Epithelial cell of prostate (primary cell): ENCODE results near the gene B3GAT1.
"Not testable (repeated sequence)": the region's sequence is repeated elsewhere in the genome, so short reads cannot be mapped to it uniquely, and the experiment has no call there.

Experiments used
- DNase-seq: peaks from one replicate; pipeline ENCODE4 v3.0.0-alpha.2; 2011; ENCODE audit warnings: low read depth, low spot score
- H3K27ac ChIP-seq: fragments of 450-650 bp; 2 replicates; pipeline ENCODE4 v1.5.1; 2017; ENCODE audit warnings: mild to moderate bottlenecking

The B3GAT1 gene

DNA sequence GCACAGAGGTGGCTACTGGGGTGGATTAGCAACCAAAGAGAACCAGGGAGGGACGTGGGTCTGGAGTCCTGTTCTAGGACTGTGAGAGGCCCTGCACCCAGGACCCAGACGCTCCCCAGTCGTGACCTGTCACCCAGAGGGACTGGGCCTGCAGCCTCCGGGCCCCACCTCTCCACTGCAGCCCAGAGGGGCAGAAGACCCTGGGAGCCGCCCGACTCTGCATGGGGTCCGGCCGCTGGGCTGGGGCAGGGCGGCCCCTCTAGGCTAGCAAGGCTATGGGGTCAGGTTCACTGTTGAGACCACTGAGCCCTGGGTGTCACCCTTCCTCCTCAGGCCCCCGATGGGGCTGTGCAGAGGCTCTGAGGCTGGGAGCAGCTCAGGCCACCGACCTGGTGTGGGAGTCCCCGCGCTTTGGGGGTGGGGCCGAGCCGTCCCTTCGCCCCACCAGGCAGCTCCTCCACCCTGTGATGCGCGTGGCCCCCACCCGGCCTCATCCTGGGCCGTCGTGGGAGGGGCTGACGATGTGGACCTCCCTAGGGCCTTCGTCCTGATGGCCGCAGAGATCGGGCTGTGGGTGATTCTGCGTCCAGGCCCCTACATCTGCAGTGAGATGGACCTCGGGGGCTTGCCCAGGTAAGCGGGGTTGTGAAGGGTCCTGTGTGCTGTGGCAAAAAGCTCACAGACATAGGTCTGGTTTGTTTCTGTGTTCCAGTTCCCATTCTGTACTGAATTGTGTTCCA lies 67.4 kb downstream of the B3GAT1 start:
- not testable (repeated sequence) for DNase-seq, H3K27ac ChIP-seq

DNA sequence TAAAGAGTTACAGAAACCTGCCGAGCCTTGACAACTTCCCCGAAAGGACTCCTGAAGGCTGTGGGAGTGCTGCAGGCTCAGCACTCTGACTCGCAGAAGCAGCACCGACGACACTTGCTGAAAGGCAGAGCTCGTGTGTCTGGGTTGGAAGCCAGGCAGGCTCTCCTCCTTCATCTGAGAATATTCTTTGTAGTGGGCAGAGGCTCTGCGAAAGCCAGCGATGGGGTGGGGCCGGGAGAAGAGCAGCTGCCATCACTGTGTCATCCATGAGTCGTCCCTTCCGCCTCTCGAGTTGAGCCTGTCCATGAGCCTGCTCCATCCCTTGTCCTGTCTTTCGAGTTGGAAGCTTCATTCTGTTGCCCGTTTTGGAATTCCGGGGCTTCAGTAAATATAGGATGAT lies 68.4 kb downstream of the B3GAT1 start:
- no peak for DNase-seq
- no peak overlapping the region for H3K27ac ChIP-seq

DNA sequence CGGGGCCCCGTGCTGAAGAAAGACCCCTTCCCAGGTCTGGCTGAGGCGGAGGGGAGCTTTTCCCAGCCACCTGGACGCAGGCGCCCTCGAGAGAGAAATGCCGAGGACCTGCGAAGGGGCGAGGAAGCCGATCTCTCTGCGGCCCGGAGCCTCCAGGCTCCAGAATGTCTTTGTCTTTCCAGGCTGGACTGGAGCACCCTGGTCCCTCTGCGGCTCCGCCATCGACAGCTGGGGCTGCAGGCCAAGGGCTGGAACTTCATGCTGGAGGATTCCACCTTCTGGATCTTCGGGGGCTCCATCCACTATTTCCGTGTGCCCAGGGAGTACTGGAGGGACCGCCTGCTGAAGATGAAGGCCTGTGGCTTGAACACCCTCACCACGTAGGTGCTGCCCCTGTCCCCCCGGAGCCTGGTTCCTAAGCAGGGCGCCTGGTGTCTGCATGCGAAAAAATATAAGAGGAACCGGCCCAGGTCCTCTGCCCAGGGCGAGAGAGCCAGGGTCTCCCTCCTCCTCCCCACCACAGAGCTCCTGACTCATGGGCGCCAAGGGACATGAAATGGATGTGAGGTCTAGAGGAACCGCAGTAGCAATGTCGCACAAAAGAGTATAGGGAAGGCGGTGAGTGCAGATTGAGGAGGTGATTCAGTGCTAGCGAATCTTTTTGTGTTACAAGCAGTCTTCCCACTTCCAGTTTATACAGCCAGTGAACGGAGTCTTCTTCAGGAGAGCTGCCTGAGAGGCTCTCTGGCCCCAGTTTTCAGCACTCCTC lies 69.3 kb downstream of the B3GAT1 start:
- H3K27ac ChIP-seq, result no peak overlapping the region
- DNase-seq, result no peak

DNA sequence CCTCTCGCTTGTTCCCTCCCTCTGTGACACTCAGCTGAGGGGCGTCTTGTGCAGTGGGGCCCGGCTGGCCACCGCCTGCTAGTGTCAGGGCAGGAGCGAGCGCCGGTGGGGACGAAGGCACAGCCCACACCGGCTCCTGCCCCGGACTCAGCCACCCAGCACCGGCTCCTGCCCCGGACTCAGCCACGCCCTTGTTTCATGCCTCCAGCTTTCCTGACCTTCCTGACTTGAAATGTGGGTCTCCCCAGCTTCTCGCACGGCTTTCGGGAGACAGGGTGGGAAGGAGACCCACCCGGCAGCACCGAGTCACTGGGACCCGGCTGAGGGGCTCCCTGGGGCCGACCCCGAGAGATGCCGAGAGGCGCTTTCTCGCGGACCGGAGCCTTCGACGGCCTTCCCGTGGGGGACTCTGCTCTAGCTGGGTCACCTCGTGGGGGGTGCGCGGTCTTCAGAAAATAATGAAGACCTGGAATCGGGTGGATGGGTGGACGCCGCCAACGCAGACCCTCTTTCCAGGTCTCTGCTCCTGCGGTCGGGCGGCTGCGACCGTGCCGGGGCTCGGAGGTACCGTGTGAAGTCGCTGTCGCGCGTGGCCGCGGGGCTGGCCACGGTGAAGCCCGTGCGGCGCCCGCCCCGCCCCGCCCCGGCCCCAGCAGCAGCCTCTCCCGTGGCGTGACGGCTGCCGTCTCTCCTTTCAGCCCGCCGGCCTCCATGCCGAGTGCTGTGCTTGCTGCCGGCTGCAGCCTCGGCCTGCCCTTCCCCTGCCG lies 70.1 kb downstream of the B3GAT1 start:
- DNase-seq, result no peak
- H3K27ac ChIP-seq, result no peak overlapping the region

DNA sequence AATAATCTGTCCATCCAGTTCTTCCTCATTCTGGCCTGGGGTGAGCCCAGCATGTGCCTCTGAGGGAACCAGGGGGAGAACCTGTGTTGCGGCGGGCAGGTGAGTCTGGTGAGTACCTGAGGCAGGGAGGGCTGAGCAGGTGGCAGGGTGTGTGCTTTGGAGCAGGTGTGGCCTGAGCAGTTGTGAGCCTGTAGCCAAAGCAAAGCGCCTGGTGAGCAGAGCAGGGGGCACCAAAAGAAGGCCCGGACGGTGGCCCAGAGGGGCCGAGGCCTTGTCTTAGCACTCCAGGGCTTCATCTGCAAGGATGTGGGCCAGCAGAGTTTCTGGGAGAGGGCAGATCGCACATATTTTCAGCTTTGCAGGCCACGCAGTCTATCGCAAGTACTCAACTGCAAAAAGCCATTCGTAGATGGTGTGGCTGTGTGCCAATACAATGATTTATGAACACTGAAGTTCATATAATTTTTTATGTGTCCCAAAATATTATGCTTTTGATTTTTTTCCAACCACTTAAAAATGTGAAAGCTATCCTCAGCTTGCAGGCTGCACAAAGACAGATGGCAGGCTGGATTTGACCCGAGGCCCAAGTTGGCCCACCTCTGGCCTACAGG lies 71.6 kb downstream of the B3GAT1 start:
- no peak overlapping the region for H3K27ac ChIP-seq
- no peak for DNase-seq

DNA sequence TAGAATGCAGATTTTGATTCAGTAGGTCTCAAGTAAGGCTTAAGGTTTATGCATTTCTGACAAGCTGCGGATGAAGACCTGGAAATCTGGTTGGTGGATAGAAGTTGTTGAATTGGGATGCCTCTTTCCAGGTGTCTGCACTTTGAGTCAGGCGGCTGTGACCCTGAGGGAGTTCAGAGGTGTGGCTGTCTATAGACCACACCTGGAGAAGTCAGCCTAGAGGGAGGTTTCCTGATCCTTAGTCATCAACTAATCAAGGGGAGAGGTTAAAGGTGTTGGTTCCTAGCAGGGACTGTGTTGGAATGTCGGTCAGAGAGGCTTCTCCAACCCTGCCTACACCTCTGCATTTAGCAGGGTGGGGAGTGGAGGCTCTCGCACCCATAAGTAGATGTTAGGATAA lies 72.3 kb downstream of the B3GAT1 start:
- DNase-seq, result no peak

DNA sequence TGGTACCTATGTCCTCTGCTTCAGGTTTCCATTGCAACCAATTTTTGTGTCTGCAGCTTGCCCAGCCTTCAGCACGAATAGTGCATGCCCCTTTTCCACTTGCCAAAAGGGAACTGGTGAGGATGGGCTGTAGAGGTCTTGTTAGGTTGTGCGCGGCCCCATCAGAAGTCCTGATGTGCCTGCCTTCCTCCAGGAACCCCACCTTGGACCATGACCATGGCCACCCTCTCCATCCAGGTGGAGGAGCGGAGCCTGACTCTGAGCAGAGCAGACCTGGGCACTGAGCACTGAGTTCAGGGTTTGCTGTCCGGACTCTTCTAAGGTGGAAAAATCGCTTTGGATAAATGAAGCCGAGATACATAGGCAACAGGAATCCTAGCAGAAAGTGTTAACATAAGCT lies 73.4 kb downstream of the B3GAT1 start:
- no peak for DNase-seq
- no peak overlapping the region for H3K27ac ChIP-seq

More for the DNA sequence above, 72.3 kb downstream of the B3GAT1 start:
- H3K27ac ChIP-seq, result no peak overlapping the region

DNA sequence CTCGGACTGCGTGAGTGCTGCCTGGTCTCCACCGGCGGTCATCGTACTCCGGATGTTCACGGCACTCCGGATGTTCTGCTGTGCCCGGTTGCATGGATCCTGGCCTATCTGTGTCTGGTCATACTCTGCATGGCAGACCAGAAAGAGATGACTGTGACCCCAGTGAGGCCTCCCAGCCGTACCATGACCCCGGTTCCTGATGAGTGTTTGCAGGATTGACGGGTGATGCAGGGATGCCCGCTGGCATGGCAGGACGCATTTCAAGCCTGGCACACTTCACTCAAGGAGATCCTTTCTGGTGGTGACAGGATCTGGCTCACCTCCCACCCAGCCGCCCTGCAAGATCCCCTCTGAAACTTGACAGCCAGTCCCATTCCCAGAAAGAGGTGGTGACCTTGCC lies 74.0 kb downstream of the B3GAT1 start:
- no peak overlapping the region for H3K27ac ChIP-seq
- no peak for DNase-seq

DNA sequence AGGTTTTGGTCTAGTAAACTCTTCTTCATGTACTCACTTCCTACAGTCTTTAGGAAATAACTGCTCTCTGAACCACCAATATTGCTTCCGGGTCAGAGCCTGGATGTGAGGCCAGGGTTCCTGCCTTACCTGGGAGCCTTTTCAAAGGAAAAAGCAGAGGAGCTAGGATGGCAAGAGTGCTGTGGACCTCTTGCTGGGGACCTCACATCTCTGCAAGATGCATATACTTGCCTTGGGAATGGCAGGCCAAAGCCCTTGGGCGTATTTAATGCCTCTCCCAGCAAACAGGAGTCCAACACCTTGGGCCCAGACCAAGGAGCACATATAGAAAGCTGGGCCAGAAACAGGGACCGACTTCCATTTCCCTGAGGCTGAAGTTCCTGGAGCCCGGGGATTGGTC lies 75.0 kb downstream of the B3GAT1 start:
- H3K27ac ChIP-seq, result no peak overlapping the region
- DNase-seq, result no peak

DNA sequence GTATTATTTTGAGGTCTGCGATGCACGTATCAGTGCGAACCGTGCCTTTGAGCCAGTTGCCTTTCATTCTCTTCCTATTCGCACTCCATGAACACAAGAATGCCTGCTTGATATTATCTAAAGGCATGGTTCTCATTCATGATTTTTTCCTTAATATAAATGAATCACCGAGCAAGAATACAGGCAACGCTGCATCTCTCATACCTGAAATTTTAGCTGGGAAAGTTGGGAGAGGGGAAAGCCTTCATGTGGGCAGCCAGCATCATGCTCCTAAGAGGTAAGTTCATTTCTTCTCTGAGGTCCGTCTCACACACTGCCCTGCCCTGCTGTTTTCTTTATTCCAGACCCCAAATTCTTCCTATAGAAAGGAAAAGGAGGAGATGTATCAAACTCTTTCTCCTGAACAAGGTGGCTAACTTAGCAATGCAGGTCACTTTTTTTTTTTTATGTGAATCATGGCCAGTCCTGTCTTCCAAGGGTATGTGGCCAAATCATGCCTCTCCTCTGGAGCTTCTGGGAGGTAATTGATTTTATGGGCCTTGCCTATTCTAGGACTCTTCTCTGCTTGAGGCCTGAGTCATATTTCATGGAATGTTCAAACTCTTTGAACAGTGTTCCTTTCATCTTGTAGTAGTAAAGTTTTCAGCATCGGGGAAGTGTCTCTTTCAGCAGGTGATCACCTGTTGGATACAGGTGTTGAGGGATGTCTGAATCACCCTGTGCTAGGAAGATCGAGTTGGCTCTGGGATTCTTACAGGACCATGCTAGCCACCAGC lies 77.1 kb downstream of the B3GAT1 start:
- no peak overlapping the region for H3K27ac ChIP-seq
- no peak for DNase-seq

DNA sequence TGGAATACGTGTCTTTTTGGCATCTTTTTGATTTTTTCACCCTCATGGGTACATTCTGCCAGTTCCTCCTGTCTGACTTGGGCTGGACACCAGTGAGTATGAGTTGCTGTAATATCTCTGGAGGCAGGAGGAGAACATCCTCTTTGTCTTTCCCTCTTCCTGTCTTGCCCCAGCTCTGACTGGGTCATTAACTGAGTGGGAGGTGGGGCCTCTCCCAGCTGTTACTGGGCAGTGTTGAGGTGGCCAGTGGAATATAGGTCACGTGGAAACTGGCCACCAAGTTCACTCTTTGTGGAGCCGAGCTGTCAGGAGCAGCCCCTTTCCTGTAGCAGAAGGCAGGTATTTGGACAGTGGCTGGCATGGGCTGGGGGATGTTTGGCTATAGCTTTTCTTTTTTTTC lies 78.1 kb downstream of the B3GAT1 start:
- H3K27ac ChIP-seq, result no peak overlapping the region
- no peak for DNase-seq

DNA sequence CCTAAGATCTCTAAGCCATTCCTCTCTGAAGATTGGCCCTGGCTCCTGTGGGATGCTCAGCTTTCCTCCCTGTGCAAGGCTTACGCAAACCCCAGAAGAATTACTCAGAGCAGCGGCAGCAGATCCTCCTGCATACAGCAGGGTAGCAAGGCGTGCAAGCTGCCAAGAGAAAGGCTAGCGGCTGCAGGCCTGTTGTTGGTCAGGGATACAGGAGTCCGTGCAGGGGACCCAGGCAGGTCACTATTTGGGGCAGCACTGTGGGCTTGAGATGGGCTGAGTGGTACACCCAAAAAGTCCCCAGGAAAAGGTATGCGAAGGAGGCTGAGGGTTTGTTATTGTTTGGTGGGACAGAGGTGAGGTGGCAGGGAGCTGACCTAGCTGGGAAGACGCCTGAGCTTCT lies 78.7 kb downstream of the B3GAT1 start:
- DNase-seq, result no peak

DNA sequence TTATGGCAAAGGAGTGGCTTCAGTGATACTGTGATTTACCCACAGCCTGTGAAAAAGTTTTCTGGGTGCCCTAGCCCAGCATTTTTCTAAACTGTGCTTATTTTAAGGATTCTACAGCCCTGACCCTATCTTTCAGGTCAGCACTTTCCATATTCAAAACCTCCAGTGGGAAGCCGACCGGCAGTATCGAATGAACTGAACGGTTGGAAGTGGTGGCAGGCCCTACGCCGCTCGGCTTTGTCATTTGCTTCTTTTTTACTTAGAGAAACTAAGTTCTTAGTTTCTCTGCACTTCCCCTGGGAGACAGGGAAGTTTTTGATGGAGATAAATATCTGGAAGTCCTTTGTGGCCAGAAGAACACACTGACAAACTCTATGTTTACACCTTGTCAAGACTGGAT lies 79.3 kb downstream of the B3GAT1 start:
- DNase-seq, result no peak

More for the DNA sequence above, 78.7 kb downstream of the B3GAT1 start:
- H3K27ac ChIP-seq, result no peak overlapping the region

DNA sequence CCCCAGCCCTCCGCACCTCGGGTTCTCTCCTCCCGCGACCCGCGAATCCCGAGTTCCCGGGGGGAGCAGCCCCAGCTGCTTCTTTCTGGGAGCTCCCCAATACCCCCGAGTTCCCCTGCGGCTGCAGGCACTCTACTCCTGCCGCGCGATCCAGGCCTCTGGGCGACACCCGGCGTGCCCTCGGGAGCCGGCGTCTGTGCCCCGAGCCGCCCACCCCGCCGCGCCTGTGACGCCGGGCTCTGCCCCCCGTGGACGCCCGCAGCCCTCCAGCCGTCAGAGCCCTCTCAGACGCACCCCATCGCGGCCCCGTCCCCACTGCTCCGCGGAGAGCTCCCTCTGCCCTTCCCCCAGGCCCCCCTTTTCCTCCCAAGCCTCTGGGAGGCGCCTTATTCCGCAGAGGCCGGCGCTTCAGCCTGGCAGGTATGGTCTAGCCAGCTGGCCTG lies 79.8 kb downstream of the B3GAT1 start:
- no peak for DNase-seq
- H3K27ac ChIP-seq, result no peak overlapping the region

More for the DNA sequence above, 79.3 kb downstream of the B3GAT1 start:
- no peak overlapping the region for H3K27ac ChIP-seq

DNA sequence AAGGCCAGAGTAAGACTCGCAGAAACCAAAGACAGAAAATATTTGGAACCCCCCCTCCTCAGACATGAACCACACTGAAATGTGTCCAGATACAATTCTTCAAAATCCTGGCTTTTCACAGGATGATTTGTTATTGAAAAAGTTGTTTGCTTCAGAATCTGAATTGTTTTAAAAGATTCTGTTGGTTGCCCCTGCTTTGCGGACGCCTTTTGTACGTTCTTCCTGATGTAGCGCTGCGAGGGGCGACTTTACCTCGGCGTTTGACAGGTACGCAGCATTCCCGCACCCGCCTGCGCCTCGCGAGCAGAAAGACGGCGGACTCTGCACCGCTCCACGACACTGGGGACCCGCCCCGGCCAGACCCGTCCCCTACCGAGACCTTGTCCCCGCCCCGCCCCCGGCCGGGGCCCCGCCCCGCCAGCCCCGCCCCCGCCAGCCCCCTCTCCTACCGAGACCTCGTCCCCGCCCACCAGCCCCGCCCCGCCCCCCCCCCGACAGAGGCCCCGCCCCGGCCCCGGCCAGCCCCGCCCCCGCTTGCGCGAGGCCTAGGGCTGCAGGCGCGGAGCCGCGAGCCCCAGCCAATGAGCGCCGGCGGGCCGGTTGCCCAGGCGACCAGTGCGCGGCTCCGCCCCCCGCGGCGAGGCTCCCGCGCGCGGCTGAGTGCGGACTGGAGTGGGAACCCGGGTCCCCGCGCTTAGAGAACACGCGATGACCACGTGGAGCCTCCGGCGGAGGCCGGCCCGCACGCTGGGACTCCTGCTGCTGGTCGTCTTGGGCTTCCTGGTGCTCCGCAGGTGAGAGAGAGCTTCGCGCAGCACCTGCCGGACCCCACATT lies 80.5 kb downstream of the B3GAT1 start, which contains the start of gene GLB1L2:
TSS of gene GLB1L2 (plus strand) at position 635 of the 835 bp plus-strand sequence. CDS start at position 709, 74 bp downstream.
- no peak for DNase-seq
- no peak within 1 kb of the TSS for H3K27ac ChIP-seq

DNA sequence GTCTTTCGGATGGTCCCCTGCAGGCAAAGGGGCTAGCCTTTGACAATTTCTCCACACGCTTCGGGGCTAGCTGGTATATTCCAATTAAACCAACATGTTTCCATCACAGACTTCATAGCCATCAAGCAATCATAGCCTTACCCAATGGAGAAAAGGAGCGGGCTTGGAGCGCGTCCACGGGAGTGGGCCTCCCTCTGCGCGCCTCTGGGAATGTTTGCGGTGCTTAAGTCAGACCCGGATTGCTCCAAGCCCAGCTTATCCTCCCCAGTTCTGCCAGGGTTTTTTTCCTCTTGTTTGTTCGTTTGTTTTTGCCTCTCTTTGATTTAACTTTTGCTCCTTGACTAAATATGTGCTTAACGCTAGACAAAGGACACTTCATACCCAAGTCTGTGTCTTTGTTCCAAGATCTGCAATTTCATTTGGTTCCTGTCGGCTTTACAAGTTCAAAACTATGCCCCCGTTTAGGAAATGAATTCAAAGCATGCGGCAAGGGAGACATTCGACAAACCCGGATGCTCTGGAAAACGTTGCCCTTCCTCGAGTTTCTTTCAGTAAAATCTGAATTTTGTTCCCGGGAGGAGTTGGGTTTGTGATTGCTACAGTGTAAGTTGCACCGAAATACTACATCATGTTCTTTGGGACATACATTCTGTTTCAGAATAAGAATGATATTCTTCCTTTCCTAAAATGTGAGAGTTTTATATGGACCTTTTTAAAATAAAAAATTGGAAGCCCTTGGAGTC lies 81.3 kb downstream of the B3GAT1 start:
- no peak for DNase-seq
- no peak overlapping the region for H3K27ac ChIP-seq
